ENCODE measurements around the gene MYO5A.
A peak's percentile ranks its signal among the peaks of the same experiment; 100 is the strongest.
"Not testable (repeated sequence)": the region's sequence is repeated elsewhere in the genome, so short reads cannot be mapped to it uniquely, and the experiment has no call there.

MYO5A gene

DNA sequence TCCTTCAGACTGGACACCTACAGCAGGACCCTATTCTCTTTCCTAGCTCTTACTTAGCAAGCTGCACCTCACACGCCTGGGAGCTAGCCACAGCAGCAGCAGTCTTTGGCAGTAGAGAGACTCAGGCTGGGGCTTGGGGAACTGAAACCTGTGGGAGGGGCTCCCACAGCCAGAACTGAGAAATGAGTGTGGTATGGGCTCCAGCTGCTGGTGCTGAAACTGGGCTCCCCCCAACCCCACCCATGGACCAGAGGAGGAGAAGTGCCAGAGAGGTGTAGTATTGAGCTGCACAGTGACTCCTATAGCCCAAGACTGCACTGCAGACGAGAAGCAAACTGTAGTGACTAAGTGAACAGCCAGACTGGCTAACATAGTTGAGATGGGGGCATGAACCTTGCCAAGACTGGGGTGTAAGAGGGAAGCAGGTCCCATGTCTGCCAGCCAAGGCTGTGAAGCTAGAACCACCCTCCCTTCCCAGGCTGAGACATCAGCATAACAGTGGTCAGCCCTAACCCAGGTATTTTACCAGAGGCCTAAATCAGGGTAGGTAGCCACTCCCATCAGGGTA is 62.5 kb downstream of the MYO5A start:
- DNase-seq (ENCODE audit: low read depth in 1 of 2, low spot score in 1 of 2): peak in 1 of 2 donors; percentile 13

DNA sequence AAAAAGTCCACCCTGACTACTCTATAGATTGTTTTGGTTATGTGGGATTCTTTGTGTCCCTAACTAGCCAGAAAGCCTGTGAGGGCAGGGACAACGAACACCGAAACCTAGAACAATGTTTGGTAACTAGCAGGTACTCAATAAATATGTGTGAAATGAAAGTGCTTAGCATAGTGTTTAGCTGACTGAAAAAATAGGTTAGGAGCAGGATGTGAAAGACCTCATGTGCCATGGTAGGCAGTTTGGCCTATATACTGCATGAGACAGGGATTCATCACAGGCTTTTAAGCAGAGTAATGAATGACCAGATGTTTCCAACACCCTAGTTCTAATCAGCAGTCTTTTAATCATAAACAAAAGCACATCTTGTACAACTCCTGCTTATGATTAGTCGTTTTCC is 64.2 kb downstream of the MYO5A start:
- DNase-seq (ENCODE audit: low read depth in 1 of 2, low spot score in 1 of 2): no peak

DNA sequence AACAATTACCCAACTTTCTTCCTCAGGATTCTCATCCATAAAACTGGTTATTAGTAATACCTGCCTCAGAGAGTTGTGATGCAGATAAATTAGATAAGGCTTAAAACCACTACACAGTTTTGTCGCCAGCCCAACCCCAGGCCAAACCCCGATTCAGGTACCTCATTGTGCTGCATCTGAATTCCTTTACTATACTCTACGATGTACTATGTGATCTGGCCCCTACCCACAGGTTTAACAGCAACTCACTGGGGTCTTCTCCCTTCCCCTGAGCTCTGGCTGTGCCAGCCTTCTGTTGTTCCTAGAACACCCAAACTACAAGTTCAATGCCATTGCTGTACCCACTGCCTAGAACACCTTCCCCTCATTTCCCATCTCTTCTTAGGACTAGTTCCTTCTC is 64.6 kb downstream of the MYO5A start:
- DNase-seq (ENCODE audit: low read depth in 1 of 2, low spot score in 1 of 2): no peak

DNA sequence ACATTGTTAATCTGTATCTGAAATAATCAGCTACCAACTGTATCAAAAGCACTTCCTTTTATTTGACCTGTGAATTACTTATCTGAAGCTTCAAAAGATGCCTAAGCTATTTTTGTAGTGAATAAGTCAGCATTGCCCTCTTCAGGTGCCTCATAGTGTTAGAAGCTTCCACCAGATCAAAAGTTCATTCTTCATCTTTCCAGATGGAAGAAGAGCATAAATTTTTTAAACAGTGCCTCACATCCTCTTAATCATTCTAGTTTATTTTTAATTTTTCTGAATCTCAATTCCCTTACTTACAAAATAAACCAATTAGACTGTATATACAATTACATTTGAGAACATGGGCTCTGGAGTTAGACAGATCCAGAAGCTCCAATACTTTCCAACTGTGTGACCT is 65.0 kb downstream of the MYO5A start:
- no peak for DNase-seq (ENCODE audit: low read depth in 1 of 2, low spot score in 1 of 2)

DNA sequence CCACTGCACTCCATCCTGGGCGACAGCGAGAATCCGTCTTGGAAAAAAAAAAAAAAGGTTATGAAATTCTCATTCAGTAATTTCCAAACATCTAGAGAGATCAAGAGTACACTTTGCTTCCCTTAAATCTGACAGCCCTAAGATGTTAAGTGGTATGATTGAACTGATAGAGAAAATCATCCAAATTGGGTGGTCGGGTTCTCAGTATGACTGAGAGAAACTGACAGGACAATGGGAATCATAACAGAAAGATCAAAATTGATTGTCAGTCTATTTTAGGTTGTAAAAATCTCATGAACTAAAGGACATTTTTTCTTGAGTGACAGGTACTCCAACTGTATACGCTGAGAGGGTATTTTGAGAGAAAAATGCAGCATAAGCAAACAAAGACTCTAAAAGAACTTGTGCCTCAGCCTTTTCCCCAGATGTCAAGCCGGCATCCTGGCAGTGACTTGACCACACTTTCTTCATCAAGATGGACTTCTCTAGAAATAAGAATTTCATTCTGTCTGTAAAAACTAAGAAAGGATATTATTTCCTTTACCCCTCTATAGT is 65.8 kb downstream of the MYO5A start:
- DNase-seq (ENCODE audit: low read depth in 1 of 2, low spot score in 1 of 2): no peak

DNA sequence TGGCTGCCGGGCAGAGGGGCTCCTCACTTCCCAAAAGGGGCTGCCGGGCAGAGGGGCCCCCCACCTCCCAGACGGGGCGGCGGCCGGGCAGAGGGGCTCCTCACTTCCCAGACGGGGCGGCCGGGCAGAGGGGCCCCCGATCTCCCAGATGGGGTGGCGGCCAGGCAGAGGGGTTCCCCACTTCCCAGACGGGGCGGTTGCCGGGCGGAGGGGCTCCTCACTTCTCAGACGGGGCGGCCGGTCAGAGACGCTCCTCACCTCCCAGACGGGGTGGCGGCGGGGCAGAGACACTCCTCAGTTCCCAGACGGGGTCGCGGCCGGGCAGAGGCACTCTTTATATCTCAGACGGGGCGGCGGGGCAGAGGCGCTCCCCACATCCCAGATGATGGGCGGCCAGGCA is 69.0 kb downstream of the MYO5A start:
- not testable (repeated sequence) for DNase-seq (ENCODE audit: low read depth in 1 of 2, low spot score in 1 of 2)

DNA sequence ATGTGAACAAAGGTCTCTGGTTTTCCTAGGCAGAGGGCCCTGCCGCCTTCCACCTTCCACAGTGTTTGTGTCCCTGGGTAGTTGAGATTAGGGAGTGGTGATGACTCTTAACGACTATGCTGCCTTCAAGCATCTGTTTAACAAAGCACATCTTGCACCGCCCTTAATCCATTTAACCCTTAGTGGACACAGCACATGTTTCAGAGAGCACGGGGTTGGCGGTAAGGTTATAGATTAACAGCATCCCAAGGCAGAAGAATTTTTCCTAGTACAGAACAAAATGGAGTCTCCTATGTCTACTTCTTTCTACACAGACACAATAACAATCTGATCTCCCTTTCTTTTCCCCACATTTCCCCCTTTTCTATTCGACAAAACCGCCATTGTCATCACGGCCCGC is 69.4 kb downstream of the MYO5A start:
- DNase-seq (ENCODE audit: low read depth in 1 of 2, low spot score in 1 of 2): not testable (repeated sequence)

DNA sequence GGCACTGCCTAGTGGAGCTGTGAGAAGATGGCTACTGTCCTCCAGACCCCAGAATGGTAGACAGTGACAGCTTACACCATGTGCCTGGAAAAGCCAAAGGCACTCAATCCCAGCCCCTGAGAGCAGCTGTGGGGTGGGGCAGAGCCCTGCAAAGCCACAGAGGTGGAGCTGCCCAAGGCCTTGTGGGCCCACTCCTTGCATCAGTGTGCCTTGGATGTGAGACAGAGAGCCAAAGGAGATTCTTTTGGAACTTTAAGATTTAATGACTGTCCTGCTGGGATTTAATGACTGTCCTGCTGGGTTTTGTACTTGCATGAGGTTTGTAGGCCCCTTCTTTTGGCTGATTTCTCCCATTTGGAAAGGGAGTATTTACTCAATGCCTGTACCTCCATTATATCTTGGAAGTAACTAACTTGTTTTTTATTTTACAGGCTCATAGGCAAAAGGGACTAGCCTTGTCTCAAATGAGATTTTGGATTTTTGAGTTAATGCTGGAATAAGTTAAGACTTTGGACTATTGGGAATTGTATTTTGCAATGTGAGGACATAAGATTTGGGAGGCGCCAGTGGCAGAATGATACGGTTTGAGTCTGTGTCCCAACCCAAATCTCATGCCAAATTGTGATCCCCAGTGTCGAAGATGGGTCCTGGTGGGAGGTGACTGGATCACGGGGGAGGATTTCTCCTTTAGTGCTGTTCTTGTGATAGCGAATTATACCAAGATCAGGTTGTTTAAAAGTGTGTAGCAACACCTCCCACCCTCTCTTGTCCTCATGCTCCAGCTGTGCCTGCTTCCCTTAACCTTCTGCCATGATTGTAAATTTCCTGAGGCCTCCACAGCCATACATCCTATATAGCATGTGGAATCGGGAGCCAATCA is 80.4 kb downstream of the MYO5A start:
- no peak for DNase-seq (ENCODE audit: low read depth in 1 of 2, low spot score in 1 of 2)

DNA sequence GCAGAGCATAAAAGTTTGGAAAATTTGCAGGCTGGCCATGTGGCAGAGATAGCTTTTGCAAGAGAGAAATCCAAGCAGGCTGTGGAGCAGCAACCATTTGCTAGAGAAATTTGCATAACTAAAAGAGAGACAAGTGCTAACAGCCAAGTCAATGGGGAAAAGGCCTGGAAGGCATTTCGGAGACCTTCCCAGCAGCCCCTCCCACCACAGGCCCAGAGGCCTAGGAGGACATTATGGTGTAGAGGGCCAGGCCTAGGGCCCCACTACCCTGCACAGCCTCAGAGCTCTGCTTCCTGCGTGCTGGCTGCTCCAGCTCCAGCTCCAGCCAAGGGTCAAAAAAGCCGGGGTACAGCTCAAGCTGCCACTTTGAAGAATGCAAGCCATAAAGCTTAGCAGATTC is 82.7 kb downstream of the MYO5A start:
- DNase-seq (ENCODE audit: low read depth in 1 of 2, low spot score in 1 of 2): no peak

DNA sequence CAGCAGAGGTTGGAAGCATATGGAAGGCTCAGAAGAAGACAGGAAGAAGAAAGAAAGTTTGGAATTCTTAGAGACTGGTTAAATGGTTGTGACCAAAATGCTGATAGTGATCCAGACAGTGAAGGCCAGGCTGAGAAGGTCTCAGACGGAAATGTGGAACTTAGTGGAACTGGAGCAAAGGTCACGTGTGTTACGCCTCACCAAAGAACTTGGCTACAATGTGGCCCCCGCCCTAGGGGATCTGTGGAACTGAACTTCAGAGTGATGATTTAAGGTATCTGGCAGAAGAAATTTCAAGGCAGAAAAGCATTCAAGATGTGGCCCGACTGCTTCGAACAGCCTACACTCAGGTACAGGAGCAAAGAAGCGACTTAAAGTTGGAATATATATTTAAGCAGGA is 83.1 kb downstream of the MYO5A start:
- DNase-seq (ENCODE audit: low read depth in 1 of 2, low spot score in 1 of 2): no peak

DNA sequence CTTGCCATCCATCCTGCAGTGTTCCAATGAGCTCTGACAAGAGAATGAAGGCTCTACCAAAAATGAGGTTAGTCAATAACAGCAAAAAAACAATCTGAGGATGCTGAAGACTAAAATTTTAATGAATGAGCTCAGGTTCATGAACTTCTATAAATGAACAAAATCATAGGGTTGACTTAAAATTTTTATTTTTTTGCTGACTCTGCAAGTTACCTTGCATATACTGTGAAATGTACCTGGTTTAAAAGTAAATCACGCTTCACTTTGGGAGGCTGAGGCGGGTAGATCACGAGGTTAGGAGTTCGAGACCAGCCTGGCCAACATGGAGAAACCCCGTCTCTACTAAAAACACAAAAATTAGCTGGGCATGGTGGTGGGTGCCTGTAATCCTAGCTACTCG is 85.5 kb downstream of the MYO5A start:
- not testable (repeated sequence) for DNase-seq (ENCODE audit: low read depth in 1 of 2, low spot score in 1 of 2)

DNA sequence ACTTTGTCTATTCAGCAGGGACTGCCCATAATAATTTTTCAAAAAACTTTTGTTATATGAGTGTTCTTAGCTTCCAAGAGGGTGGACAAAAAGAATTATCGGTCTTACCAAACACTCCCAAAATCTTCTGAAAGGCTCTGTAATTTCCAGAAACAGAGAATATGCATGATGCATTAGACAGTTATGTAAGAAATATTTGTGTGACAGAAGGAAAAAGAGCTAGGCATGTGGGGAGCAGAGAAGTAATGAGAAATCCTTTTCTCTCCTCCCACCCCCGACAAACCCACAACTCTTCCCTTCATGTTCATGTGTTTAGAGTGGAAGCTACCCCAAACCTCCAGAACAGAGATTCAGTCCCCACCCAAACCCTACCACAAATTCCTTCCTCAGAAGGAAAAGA is 86.8 kb downstream of the MYO5A start:
- DNase-seq (ENCODE audit: low read depth in 1 of 2, low spot score in 1 of 2): no peak

DNA sequence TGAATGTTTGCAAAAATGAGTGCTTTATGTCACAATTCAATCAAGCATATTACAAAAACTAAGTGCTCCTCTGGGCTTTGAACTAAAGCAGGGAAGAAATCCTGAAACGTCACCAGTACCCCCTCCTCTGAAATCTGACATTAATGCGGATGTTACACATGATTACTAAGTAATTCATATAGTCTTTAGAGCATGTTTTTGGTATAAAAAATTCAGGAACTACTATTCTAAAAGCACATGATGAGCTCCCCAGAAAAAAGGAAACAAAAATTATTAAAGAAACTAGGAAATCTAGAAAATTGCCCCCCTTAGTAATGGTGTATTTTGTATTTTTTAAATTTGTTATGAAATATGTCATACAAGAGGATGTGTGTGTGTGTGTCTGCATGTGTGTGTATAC is 87.7 kb downstream of the MYO5A start:
- DNase-seq (ENCODE audit: low read depth in 1 of 2, low spot score in 1 of 2): no peak

DNA sequence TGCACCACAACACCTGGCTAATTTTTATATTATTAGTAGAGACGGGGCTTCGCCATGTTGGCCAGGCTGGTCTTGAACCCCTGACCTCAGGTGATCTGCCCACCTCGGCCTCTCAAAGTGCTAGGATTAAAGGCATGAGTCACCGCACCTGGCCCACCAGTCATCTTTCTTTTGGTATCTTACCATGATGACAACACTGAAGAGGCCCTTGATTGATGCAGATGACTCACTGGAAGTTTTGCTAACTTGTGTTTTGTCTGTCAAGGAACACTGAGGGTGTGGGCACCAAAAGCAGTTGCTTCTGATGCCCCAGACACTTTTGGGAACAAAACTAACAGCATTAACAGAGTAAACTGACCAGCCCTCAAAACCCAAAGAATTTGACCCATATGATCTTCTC is 88.3 kb downstream of the MYO5A start:
- DNase-seq (ENCODE audit: low read depth in 1 of 2, low spot score in 1 of 2): no peak

DNA sequence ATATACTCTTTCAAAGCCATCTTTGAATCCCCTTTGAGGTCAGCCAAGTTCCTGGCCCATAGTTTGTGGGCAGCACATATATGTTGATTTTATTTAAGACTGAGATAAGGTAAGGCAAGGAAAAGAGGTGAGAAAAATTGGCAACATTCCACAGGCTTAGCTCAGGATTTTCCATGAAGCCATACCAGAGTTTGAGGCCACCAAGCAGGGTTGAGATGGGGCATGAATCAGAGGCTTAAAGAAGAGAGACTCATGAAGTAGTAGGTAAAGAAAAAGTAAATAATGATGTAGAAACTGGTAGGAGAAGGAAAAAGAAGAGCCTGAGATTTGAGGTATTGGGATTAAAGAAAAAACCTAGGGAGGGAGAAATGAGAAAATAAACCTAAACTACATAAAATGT is 89.2 kb downstream of the MYO5A start:
- no peak for DNase-seq (ENCODE audit: low read depth in 1 of 2, low spot score in 1 of 2)

DNA sequence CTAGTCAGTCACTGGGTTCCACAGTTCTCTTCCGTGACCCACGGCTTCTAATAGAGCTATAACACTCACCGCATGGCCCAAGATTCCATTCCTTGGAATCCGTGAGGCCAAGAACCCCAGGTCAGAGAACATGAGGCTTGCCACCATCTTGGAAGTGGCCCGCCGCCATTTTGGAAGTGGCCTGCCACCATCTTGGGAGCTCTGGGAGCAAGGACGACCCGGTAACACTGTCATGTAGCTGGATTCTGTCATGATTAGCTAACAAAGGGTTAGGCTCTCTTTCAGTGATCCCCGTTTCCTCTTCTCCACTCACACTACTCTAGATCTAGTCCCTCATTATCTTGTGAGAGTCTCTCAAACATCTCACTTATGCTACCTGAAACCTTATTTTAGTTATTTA is 89.6 kb downstream of the MYO5A start:
- not testable (repeated sequence) for DNase-seq (ENCODE audit: low read depth in 1 of 2, low spot score in 1 of 2)

DNA sequence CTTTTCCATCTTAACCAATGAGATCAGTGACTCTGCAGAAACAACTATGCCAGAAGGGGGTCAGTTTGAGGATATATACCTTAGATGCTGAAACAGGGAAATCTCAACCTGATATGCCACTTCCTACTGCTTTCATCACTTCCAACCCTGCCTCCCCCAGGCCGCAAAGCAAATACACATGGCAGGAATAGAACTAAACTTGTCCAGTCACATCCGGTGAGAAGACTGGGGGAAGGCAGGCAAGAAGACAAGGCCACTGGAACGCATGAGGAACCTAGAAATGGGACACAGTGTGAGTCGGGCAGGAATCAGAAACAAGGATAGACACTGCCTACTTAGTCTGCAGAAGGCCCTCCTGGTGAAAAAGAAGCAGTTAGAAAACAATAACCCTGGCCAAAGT is 90.6 kb downstream of the MYO5A start:
- no peak for DNase-seq (ENCODE audit: low read depth in 1 of 2, low spot score in 1 of 2)

DNA sequence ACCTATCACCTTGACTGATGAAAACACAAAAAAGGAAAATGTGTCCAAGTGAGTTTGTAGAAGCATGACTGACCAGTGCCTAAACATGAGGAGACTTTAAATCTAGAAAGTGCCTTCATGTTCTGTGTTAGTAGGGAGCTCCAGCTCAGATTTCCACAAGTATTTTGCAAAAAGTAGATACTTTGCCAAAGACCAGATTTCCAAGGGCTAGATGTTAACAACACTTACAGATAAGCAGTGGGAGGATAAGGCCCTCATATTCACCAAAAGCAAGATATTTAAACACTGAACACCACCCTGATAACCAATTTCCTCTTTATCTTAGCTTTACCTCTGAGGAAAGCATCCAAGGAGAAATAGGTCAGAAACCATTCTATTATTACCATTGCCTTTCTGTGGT is 91.0 kb downstream of the MYO5A start:
- no peak for DNase-seq (ENCODE audit: low read depth in 1 of 2, low spot score in 1 of 2)

DNA sequence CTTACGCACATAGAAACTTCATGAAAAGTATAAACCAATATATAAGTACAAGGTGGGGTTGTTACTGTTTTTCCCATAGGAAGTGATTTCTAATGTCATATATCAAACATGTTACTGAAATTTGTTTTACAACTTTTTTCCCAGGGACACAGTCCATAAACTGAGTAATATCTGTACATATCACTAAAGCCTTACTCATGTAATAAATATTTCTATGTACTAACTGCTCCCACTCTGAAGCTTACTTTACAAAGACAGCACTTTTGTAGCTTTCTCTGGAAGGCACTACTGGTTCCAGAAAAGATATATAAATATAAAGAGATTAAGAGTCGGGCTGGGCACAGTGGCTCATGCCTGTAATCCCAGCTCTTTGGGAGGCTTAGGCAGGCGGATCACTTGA is 91.7 kb downstream of the MYO5A start:
- no peak for DNase-seq (ENCODE audit: low read depth in 1 of 2, low spot score in 1 of 2)

DNA sequence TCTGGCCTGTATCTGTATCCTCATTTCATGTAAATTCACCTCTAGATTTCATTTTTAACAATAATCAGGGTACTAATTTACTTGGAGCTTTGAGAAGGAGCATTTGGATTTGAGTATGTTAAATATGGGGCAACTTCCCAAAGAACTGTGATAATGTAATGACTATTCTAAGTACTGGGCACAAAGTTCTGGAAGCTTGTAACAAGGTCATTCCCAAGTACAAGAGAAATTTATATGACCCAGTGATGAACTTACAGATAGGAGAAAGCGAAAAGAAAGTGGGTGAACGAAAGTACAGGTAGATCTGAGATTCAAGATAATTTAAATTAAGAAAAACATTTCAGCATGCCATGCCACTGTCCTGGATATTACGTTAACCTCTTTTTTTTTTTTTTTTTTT is 93.8 kb downstream of the MYO5A start:
- DNase-seq (ENCODE audit: low read depth in 1 of 2, low spot score in 1 of 2): no peak

DNA sequence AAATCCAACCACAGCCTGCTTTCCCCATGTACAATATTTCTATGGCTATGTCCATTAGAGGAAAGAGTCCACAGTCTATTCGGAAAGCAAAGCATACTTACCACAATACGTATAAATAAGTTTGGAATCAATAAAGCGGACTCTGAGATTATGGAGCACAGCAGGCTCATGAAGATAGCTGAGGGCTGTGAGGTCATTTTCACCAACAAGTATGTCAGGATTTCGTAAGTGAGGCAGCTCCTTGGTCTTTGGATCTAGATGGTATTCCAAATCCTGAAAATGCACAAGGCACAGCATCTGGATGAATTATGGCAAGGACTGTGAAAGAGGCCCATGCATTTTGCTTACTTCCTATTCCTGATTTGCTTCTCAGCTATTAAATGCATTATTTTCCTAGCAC is 100.4 kb downstream of the MYO5A start:
- DNase-seq (ENCODE audit: low read depth in 1 of 2, low spot score in 1 of 2): no peak

DNA sequence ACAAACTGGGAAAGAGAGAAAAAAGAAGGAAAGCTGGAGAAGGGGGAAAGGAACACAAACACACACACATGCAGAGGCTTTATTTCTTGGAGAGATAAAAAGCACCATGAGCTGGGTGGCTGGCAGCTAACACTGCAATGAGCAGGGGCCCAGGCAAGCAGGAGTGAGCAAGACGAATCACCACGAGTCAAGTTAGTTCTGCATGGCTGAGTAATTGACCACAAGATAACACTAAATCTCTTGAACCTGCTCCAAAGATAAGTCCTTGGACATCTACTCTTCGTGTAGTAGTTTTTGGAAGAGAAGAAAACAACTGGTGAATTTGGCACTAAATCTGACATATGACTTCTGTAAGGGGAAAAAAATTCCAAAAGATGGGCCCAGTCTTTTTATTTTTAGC is 100.9 kb downstream of the MYO5A start:
- DNase-seq (ENCODE audit: low read depth in 1 of 2, low spot score in 1 of 2): no peak

All from activated T-helper 1 cell treated with anti-CD3 and anti-CD28 coated beads, Interleukin-2, amount 50 U/mL, for 16 hours (primary cell).